Osteocyte (in vitro differentiated cells): ENCODE measurements around the gene SLC2A2. TPM values are rescaled to one million over a fixed set of nuclear protein-coding genes. Genes with fewer than 3 reads are reported as not detected.
"Not testable (repeated sequence)": the region's sequence is repeated elsewhere in the genome, so short reads cannot be mapped to it uniquely, and the experiment has no call there.

Experiments used
- DNase-seq: peaks from one replicate; pipeline ENCODE4 v3.0.0; 2021; ENCODE audit warnings: mixed read lengths; ENCODE audit not compliant: unreplicated experiment; ENCODE audit errors: extremely low spot score
- H3K27ac Mint-ChIP-seq: one replicate; pipeline ENCODE4 v1.8.0; 2021; ENCODE audit warnings: mild to moderate bottlenecking, mixed read lengths; ENCODE audit not compliant: unreplicated experiment
- H3K27me3 Mint-ChIP-seq: one replicate; pipeline ENCODE4 v1.8.0; 2021; ENCODE audit warnings: mixed read lengths; ENCODE audit not compliant: unreplicated experiment
- H3K36me3 Mint-ChIP-seq: one replicate; pipeline ENCODE4 v1.8.0; 2021; ENCODE audit warnings: mixed read lengths; ENCODE audit not compliant: unreplicated experiment
- H3K4me1 Mint-ChIP-seq: one replicate; pipeline ENCODE4 v1.8.0; 2021; ENCODE audit warnings: mixed read lengths; ENCODE audit not compliant: unreplicated experiment
- H3K4me3 Mint-ChIP-seq: one replicate; pipeline ENCODE4 v1.8.0; 2021; ENCODE audit warnings: mild to moderate bottlenecking, moderate library complexity, mixed read lengths; ENCODE audit not compliant: unreplicated experiment
- H3K9me3 Mint-ChIP-seq: one replicate; pipeline ENCODE4 v1.8.0; 2021; ENCODE audit warnings: mixed read lengths; ENCODE audit not compliant: unreplicated experiment
- total RNA-seq: library from RNA; stranded (reverse); gene quantifications from 2 replicates; pipeline ENCODE4 v1.2.1, GENCODE V29; 2021
- TF ChIP-seq, protein P1 (sequence below): fragments of 200-600 bp; sonication (generic); IDR thresholded peaks from 2 replicates; pipeline ENCODE4 v1.5.0; 2021; ENCODE audit warnings: antibody characterized with exemption, mild to moderate bottlenecking, moderate library complexity

SLC2A2 gene
- total RNA-seq, 1 donor from 2014 or later = not detected

DNA sequence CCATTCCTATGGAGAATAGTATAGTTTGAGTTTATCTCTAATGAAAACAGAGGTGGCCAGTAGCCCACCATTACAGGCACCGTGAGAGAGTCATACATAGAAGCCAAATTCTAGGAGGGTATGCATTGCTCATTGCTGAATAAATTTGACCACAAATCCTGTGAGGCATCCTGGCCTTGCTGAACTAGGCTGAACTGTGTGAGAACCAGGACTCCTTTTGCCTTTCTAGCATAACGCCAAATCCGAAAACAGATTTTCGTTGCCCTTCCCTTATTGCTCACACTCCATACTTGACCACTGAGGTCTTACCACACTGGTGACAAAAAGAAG lies 50.4 kb downstream of the SLC2A2 start:
- DNase-seq = no peak
- H3K9me3 Mint-ChIP-seq = peaks cover 11% of the 10 kb centered on the region
- H3K36me3 Mint-ChIP-seq = peaks cover 2% of the 10 kb centered on the region
- TF ChIP-seq, protein P1, sequence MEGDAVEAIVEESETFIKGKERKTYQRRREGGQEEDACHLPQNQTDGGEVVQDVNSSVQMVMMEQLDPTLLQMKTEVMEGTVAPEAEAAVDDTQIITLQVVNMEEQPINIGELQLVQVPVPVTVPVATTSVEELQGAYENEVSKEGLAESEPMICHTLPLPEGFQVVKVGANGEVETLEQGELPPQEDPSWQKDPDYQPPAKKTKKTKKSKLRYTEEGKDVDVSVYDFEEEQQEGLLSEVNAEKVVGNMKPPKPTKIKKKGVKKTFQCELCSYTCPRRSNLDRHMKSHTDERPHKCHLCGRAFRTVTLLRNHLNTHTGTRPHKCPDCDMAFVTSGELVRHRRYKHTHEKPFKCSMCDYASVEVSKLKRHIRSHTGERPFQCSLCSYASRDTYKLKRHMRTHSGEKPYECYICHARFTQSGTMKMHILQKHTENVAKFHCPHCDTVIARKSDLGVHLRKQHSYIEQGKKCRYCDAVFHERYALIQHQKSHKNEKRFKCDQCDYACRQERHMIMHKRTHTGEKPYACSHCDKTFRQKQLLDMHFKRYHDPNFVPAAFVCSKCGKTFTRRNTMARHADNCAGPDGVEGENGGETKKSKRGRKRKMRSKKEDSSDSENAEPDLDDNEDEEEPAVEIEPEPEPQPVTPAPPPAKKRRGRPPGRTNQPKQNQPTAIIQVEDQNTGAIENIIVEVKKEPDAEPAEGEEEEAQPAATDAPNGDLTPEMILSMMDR = no peak
- H3K27ac Mint-ChIP-seq = no peak overlapping the region
- H3K4me1 Mint-ChIP-seq = peaks cover 7% of the 10 kb centered on the region
- H3K27me3 Mint-ChIP-seq = peaks cover 12% of the 10 kb centered on the region
- no peak overlapping the region for H3K4me3 Mint-ChIP-seq

GRCh38 chr3:170975283-170976189 lies 51.0 kb downstream of the SLC2A2 start:
- peaks cover 12% of the 10 kb centered on the region for H3K27me3 Mint-ChIP-seq
- peaks cover 7% of the 10 kb centered on the region for H3K4me1 Mint-ChIP-seq
- peaks cover 18% of the 10 kb centered on the region for H3K9me3 Mint-ChIP-seq
- DNase-seq = no peak
- TF ChIP-seq, protein P1 = no peak
- no peak overlapping the region for H3K4me3 Mint-ChIP-seq
- H3K27ac Mint-ChIP-seq = no peak overlapping the region
- H3K36me3 Mint-ChIP-seq = peaks cover 6% of the 10 kb centered on the region

DNA sequence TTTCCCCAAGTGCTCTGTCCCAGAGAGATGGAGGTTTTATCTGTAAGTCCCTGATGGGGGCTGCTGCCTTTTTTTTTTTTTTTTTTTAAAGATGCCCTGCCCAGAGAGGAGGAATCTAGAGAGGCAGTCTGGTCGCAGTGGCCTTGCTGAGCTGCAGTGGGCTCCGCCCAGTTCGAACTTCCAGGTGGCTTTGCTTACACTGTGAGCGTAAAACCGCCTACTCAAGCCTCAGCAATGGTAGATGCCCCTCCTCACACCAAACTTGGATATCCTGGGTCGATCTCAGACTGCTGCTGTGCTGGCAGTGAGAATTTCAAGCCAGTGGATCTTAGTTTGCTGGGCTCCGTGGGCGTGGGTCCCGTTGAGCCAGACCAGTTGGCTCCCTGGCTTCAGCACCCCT lies 51.6 kb downstream of the SLC2A2 start:
- TF ChIP-seq, protein P1 = no peak
- H3K4me1 Mint-ChIP-seq = peaks cover 7% of the 10 kb centered on the region
- no peak for DNase-seq
- peaks cover 19% of the 10 kb centered on the region for H3K9me3 Mint-ChIP-seq
- no peak overlapping the region for H3K27ac Mint-ChIP-seq
- peaks cover 6% of the 10 kb centered on the region for H3K36me3 Mint-ChIP-seq
- H3K4me3 Mint-ChIP-seq = no peak overlapping the region
- peaks cover 12% of the 10 kb centered on the region for H3K27me3 Mint-ChIP-seq

- H3K36me3 Mint-ChIP-seq, DNase-seq, H3K4me3 Mint-ChIP-seq, H3K4me1 Mint-ChIP-seq, H3K27ac Mint-ChIP-seq: not testable (repeated sequence)
- Mint-ChIP-seq H3K9me3 (peaks cover 19% of the 10 kb centered on the region), H3K27me3 (peaks cover 12% of the 10 kb centered on the region)
Observed at GRCh38 chr3:170972917-170973316, 53.6 kb downstream of the SLC2A2 start.

DNA sequence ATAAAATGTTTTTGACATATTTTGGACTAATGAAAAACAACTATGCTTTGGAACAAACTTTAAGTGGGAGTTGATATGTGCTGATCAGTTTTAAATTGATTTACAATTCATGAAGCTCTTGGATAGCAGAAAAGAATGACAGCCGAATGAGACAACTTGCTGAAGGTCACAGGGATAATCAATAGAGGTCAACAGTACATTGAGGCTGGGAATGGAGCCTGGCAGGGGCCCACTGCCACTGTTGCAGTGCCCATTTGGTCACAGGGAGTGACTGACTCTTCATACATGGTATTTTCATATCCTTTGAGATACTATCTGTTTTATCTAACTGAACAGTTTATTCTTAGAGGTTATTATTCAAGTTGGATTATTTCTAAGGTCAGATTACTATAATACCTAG lies 59.4 kb downstream of the SLC2A2 start:
- TF ChIP-seq, protein P1 = no peak
- peaks cover 2% of the 10 kb centered on the region for H3K4me1 Mint-ChIP-seq
- H3K9me3 Mint-ChIP-seq = peaks cover 19% of the 10 kb centered on the region
- no peak for DNase-seq
- peaks cover 2% of the 10 kb centered on the region for H3K27me3 Mint-ChIP-seq
- H3K4me3 Mint-ChIP-seq = no peak overlapping the region
- no peak overlapping the region for H3K27ac Mint-ChIP-seq
- H3K36me3 Mint-ChIP-seq = peaks cover 4% of the 10 kb centered on the region
